PC-9 (cell line): ENCODE measurements around the gene MAGI2. TPM values are rescaled to one million over a fixed set of nuclear protein-coding genes. Genes with fewer than 3 reads are reported as not detected.
A peak's percentile ranks its signal among the peaks of the same experiment; 100 is the strongest.

Experiments
- BruUV-seq: library from RNA; stranded (reverse); fragments of 400-500 nt; replicated peaks from 2 replicates; lab custom pipeline; 2021; lab: Mats Ljungman, UMichigan
- CTCF ChIA-PET: fragments of 300-600 bp; sonication (Branson Sonifier 250); formaldehyde crosslinking; loops from one replicate; lab custom pipeline; 2022; ENCODE audit warnings: antibody characterized with exemption; lab: Charles Lee
- POLR2A ChIA-PET: fragments of 300-600 bp; sonication (Branson Sonifier 250); formaldehyde crosslinking; loops from one replicate; lab custom pipeline; 2022; ENCODE audit warnings: antibody characterized with exemption; ENCODE audit not compliant: unreplicated experiment; lab: Charles Lee
- DNase-seq, 2 experiments: peaks; one replicate each; pipeline versions ENCODE4 v3.0.0 to v3.0.0-alpha.2; 2015 to 2022; ENCODE audit warnings: mixed read lengths in 1 of 2
- H2AFZ ChIP-seq: fragments of 200-600 bp; sonication (generic); 2 replicates; pipeline ENCODE4 v1.8.1; 2017; ENCODE audit warnings: antibody characterized with exemption
- H3F3A ChIP-seq: fragments of 200-600 bp; sonication (generic); 2 replicates; pipeline ENCODE4 v1.8.1; 2017; ENCODE audit warnings: antibody characterized with exemption, mild to moderate bottlenecking, low read depth; ENCODE audit not compliant: insufficient read depth
- H3K27ac ChIP-seq: fragments of 200-600 bp; sonication (generic); 2 replicates; pipeline ENCODE4 v1.6.1; 2016; ENCODE audit warnings: mixed run types
- H3K27me3 ChIP-seq: fragments of 200-600 bp; sonication (generic); 2 replicates; pipeline ENCODE4 v1.6.1; 2016; ENCODE audit warnings: low read depth, mixed run types; ENCODE audit not compliant: insufficient read depth
- H3K36me3 ChIP-seq: fragments of 200-600 bp; sonication (generic); 2 replicates; pipeline ENCODE4 v1.6.1; 2016; ENCODE audit warnings: low read depth, mixed run types
- H3K4me1 ChIP-seq: fragments of 200-600 bp; sonication (generic); replicated peaks from 2 replicates; pipeline ENCODE4 v1.6.1; 2016; ENCODE audit warnings: mixed run types; ENCODE audit not compliant: insufficient read depth
- H3K4me2 ChIP-seq: fragments of 200-600 bp; sonication (generic); 2 replicates; pipeline ENCODE4 v1.6.1; 2017; ENCODE audit warnings: mixed run types
- H3K4me3 ChIP-seq: fragments of 200-600 bp; sonication (generic); 2 replicates; pipeline ENCODE4 v1.6.1; 2016; ENCODE audit warnings: mixed run types
- H3K79me2 ChIP-seq: fragments of 200-600 bp; sonication (generic); 2 replicates; pipeline ENCODE4 v1.6.1; 2017; ENCODE audit warnings: low read depth, mixed run types
- H3K9me2 ChIP-seq: fragments of 200-600 bp; sonication (generic); 2 replicates; pipeline ENCODE4 v1.8.1; 2017; ENCODE audit warnings: mild to moderate bottlenecking; ENCODE audit not compliant: insufficient read depth
- H3K9me3 ChIP-seq: fragments of 200-600 bp; sonication (generic); 2 replicates; pipeline ENCODE4 v1.8.1; 2016; ENCODE audit warnings: low read depth; ENCODE audit not compliant: insufficient read depth
- H4K20me1 ChIP-seq: fragments of 200-600 bp; sonication (generic); 2 replicates; pipeline ENCODE4 v1.8.1; 2017; ENCODE audit not compliant: insufficient read depth
- EZH2 ChIP-seq: fragments of 200-600 bp; sonication (generic); IDR thresholded peaks from 2 replicates; pipeline ENCODE4 v1.8.0; 2017; ENCODE audit warnings: antibody characterized with exemption, low read depth
- intact Hi-C: fragments of 100-400 bp; cut with micrococcal nuclease; formaldehyde crosslinking; loops from one replicate; pipeline ENCODE4 v1.10.0; 2022; ENCODE audit not compliant: unreplicated experiment
- total RNA-seq: library from RNA; stranded (reverse); gene quantifications from 2 replicates; pipeline ENCODE4 v1.2.3, GENCODE V29; 2021
- TF ChIP-seq, protein P1 (sequence below): fragments of 200-600 bp; sonication (generic); conservative IDR thresholded peaks from 2 replicates; pipeline ENCODE4 v1.6.1; 2017; ENCODE audit warnings: mixed run types, antibody characterized with exemption, mild to moderate bottlenecking, moderate library complexity

Gene MAGI2
- total RNA-seq, 1 experiment from 2014 or later: 0.92 TPM

DNA sequence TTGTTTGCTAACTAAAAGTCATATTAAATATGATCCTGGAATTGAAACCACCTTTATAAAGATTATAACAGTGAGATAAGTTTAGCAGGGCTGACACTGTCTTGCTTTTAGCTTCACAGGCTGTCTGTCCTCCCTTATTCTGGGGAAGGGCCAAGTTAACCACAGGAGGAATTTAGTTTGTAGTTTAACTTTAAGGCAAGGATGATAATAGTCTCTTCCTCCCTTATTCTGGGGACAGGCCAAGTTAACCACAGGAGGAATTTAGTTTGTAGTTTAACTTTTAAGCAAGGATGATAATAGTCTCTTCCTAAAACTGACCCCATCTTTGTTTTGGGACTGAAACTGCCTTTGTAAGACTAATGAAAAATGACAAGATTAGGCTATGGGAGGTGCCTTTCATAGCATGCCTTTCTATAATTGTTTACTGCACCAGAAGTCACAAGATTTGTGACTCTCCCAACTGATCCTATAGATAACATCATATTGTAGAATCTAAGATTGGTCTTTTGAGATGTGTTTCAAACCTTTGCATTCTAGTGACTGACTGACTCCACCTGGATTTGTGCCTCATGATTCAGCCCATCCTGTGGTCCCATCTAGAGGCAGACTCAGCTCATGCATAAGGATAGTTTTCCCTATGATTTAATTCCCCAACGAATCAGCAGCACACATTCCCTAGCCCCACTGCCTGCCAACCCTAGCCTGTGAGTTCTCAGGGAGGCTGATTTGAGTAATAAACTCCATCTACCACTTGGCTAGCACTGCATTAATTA lies 212.0 kb downstream of the MAGI2 start:
- no peaks in the 10 kb centered on the region for H3K4me1 ChIP-seq
- H3K27me3 ChIP-seq: no peaks in the 10 kb centered on the region
- no peaks in the 10 kb centered on the region for H3K36me3 ChIP-seq
- 0 out of 2 replicates have a peak overlapping the region, but pooled peaks have one; percentile 43 for H2AFZ ChIP-seq
- H4K20me1 ChIP-seq: no peaks in the 10 kb centered on the region
- H3K9me2 ChIP-seq: no peaks in the 10 kb centered on the region
- no peaks in the 10 kb centered on the region for H3K9me3 ChIP-seq
- H3K79me2 ChIP-seq: no peaks in the 10 kb centered on the region
- H3K4me3 ChIP-seq: no peak overlapping the region
- DNase-seq: no peak
- POLR2A ChIA-PET: no interaction called here
- H3F3A ChIP-seq: no peaks in the 10 kb centered on the region
- no TSS peak for BruUV-seq
- CTCF ChIA-PET: no interaction called here
- no peak overlapping the region for H3K27ac ChIP-seq
- intact Hi-C loops: no loop called here
- TF ChIP-seq, protein P1, sequence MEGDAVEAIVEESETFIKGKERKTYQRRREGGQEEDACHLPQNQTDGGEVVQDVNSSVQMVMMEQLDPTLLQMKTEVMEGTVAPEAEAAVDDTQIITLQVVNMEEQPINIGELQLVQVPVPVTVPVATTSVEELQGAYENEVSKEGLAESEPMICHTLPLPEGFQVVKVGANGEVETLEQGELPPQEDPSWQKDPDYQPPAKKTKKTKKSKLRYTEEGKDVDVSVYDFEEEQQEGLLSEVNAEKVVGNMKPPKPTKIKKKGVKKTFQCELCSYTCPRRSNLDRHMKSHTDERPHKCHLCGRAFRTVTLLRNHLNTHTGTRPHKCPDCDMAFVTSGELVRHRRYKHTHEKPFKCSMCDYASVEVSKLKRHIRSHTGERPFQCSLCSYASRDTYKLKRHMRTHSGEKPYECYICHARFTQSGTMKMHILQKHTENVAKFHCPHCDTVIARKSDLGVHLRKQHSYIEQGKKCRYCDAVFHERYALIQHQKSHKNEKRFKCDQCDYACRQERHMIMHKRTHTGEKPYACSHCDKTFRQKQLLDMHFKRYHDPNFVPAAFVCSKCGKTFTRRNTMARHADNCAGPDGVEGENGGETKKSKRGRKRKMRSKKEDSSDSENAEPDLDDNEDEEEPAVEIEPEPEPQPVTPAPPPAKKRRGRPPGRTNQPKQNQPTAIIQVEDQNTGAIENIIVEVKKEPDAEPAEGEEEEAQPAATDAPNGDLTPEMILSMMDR: no peak
- TF ChIP-seq EZH2: no peak
- H3K4me2 ChIP-seq: no peak overlapping the region

DNA sequence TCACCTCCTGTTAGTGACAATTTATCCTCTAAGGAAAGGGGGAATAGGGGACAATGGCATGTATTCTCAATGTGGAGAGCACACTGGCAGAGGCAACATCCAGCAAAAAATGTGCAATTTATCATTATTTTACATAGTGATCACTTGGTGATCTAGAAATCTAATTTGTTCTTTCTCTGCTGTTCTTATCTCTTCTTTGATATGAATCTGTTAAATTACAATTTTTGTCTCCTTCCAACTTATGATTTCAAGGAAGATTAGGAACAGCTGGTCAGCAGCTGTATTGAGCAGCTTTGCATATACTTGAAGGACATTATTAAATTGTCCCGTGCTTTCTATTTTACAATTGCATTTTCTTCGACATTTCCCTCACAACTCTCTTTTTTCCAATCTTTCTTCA lies 213.1 kb downstream of the MAGI2 start:
- no TSS peak for BruUV-seq
- no peaks in the 10 kb centered on the region for H3K36me3 ChIP-seq
- H3K9me2 ChIP-seq: no peaks in the 10 kb centered on the region
- no peaks in the 10 kb centered on the region for H4K20me1 ChIP-seq
- H3F3A ChIP-seq: no peaks in the 10 kb centered on the region
- H3K27me3 ChIP-seq: no peaks in the 10 kb centered on the region
- intact Hi-C loops: no loop called here
- TF ChIP-seq, protein P1: no peak
- TF ChIP-seq EZH2: no peak
- ChIA-PET POLR2A (no interaction called here), CTCF (no interaction called here)
- H3K9me3 ChIP-seq: no peaks in the 10 kb centered on the region
- H3K4me1 ChIP-seq: no peaks in the 10 kb centered on the region
- H3K79me2 ChIP-seq: no peaks in the 10 kb centered on the region
- DNase-seq: no peak
- no peak overlapping the region for H3K4me3 ChIP-seq
- H3K27ac ChIP-seq: no peak overlapping the region
- no peak overlapping the region for H3K4me2 ChIP-seq
- H2AFZ ChIP-seq: no peak overlapping the region

GRCh38 chr7:79236352-79237028 lies 217.0 kb downstream of the MAGI2 start:
- no peaks in the 10 kb centered on the region for H3K4me1 ChIP-seq
- H3K27ac ChIP-seq: no peak overlapping the region
- ChIA-PET CTCF (no interaction called here), POLR2A (no interaction called here)
- no peaks in the 10 kb centered on the region for H3K27me3 ChIP-seq
- no peak for DNase-seq
- TF ChIP-seq, protein P1: no peak
- TF ChIP-seq EZH2: no peak
- H4K20me1 ChIP-seq: no peaks in the 10 kb centered on the region
- BruUV-seq: no TSS peak
- intact Hi-C loops: no loop called here
- H3F3A ChIP-seq: no peaks in the 10 kb centered on the region
- no peaks in the 10 kb centered on the region for H3K36me3 ChIP-seq
- H3K9me2 ChIP-seq: no peaks in the 10 kb centered on the region
- H3K9me3 ChIP-seq: no peaks in the 10 kb centered on the region
- no peak overlapping the region for H3K4me3 ChIP-seq
- H2AFZ ChIP-seq: no peak overlapping the region
- H3K79me2 ChIP-seq: no peaks in the 10 kb centered on the region
- peak overlapping the region; percentile 55; the same call in 1 of the 2 replicates for H3K4me2 ChIP-seq
